Mesothelial cell of epicardium (in vitro differentiated cells): ENCODE data around the gene MEX3A. TPM values are rescaled to one million over a fixed set of nuclear protein-coding genes. Genes with fewer than 3 reads are reported as not detected.
A peak's percentile ranks its signal among the peaks of the same experiment; 100 is the strongest.

Experiments
- DNase-seq, 2 experiments: peaks; one replicate each; pipeline ENCODE4 v3.0.0; 2021; ENCODE audit warnings: low spot score in 2 of 2; ENCODE audit not compliant: unreplicated experiment in 2 of 2
- H3K27ac Mint-ChIP-seq: 2 replicates; pipeline ENCODE4 v1.8.0; 2021; ENCODE audit warnings: mixed read lengths
- H3K27me3 Mint-ChIP-seq: 2 replicates; pipeline ENCODE4 v1.8.0; 2021; ENCODE audit warnings: low read depth, mixed read lengths
- H3K36me3 Mint-ChIP-seq: 2 replicates; pipeline ENCODE4 v1.8.0; 2021; ENCODE audit warnings: mixed read lengths
- H3K4me1 Mint-ChIP-seq: 2 replicates; pipeline ENCODE4 v1.8.0; 2021; ENCODE audit warnings: mixed read lengths
- H3K4me3 Mint-ChIP-seq: 2 replicates; pipeline ENCODE4 v1.8.0; 2021; ENCODE audit warnings: mild to moderate bottlenecking, moderate library complexity, mixed read lengths
- H3K9me3 Mint-ChIP-seq: 2 replicates; pipeline ENCODE4 v1.8.0; 2021; ENCODE audit warnings: mixed read lengths
- total RNA-seq: library from RNA; stranded (reverse); gene quantifications from 3 replicates; pipeline ENCODE4 v1.2.1, GENCODE V29; 2021
- TF ChIP-seq, protein P1 (sequence below): fragments of 200-600 bp; sonication (generic); IDR thresholded peaks from one replicate; pipeline ENCODE4 v1.5.0; 2021; ENCODE audit warnings: antibody characterized with exemption; ENCODE audit not compliant: unreplicated experiment

The MEX3A gene
- total RNA-seq, 1 donor from 2014 or later = 112 TPM

DNA sequence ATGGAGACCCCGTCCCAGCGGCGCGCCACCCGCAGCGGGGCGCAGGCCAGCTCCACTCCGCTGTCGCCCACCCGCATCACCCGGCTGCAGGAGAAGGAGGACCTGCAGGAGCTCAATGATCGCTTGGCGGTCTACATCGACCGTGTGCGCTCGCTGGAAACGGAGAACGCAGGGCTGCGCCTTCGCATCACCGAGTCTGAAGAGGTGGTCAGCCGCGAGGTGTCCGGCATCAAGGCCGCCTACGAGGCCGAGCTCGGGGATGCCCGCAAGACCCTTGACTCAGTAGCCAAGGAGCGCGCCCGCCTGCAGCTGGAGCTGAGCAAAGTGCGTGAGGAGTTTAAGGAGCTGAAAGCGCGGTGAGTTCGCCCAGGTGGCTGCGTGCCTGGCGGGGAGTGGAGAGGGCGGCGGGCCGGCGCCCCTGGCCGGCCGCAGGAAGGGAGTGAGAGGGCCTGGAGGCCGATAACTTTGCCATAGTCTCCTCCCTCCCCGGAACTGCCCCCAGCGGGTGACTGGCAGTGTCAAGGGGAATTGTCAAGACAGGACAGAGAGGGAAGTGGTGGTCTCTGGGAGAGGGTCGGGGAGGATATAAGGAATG, 32.8 kb upstream of the MEX3A start:
- Mint-ChIP-seq H3K4me3 (peak overlapping the region; percentile 86), H3K27me3 (peaks cover 2% of the 10 kb centered on the region), H3K4me1 (peaks cover 46% of the 10 kb centered on the region), H3K27ac (peak overlapping the region; percentile 90), H3K9me3 (no peaks in the 10 kb centered on the region), H3K36me3 (peaks cover 4% of the 10 kb centered on the region)
- TF ChIP-seq, protein P1, sequence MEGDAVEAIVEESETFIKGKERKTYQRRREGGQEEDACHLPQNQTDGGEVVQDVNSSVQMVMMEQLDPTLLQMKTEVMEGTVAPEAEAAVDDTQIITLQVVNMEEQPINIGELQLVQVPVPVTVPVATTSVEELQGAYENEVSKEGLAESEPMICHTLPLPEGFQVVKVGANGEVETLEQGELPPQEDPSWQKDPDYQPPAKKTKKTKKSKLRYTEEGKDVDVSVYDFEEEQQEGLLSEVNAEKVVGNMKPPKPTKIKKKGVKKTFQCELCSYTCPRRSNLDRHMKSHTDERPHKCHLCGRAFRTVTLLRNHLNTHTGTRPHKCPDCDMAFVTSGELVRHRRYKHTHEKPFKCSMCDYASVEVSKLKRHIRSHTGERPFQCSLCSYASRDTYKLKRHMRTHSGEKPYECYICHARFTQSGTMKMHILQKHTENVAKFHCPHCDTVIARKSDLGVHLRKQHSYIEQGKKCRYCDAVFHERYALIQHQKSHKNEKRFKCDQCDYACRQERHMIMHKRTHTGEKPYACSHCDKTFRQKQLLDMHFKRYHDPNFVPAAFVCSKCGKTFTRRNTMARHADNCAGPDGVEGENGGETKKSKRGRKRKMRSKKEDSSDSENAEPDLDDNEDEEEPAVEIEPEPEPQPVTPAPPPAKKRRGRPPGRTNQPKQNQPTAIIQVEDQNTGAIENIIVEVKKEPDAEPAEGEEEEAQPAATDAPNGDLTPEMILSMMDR = no peak
- DNase-seq = no peak

DNA sequence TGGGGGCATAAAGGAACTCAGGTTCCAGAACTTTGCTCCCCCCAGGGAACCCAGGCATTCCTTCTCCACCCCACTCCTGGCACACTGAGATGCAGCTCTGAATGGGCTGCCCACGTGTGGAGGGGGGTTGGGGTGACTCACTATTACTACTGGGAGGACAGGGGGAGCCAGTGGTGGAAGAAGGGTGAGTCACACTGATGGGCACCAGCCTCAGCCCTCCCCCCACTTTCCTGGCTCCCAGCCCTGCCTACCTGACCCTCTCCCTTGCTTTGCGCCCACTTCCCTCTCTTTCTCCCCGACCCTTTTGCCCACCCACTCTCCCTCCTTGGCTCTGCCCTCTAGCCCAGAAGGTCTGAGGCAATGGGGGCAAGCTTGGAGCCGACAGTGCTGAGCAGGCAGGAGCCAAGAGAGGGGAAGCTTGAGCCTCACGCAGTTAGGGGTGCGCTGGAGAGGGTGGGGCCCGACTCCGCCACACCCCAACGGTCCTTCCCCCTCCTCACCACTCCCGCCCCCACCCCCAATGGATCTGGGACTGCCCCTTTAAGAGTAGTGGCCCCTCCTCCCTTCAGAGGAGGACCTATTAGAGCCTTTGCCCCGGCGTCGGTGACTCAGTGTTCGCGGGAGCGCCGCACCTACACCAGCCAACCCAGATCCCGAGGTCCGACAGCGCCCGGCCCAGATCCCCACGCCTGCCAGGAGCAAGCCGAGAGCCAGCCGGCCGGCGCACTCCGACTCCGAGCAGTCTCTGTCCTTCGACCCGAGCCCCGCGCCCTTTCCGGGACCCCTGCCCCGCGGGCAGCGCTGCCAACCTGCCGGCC, 32.0 kb upstream of the MEX3A start, which contains the start of gene LMNA:
Gene LMNA, plus strand, starts transcription at position 611 of the 818 bp plus-strand sequence. CDS start 208 bp downstream, outside the sequence.
- peaks cover 4% of the 10 kb centered on the region for H3K36me3 Mint-ChIP-seq
- H3K27ac Mint-ChIP-seq = peak within 1 kb of the TSS; percentile 90
- peaks cover 2% of the 10 kb centered on the region for H3K27me3 Mint-ChIP-seq
- H3K9me3 Mint-ChIP-seq = no peaks in the 10 kb centered on the region
- peak in 1 of 2 experiments; percentile 60 for DNase-seq
- H3K4me3 Mint-ChIP-seq = peak within 1 kb of the TSS; percentile 86
- H3K4me1 Mint-ChIP-seq = peaks cover 42% of the 10 kb centered on the region
- TF ChIP-seq, protein P1 = no peak

- Mint-ChIP-seq H3K9me3 (no peaks in the 10 kb centered on the region), H3K4me3 (peak overlapping the region; percentile 86), H3K4me1 (peaks cover 40% of the 10 kb centered on the region), H3K36me3 (peaks cover 2% of the 10 kb centered on the region), H3K27me3 (peaks cover 2% of the 10 kb centered on the region), H3K27ac (peak overlapping the region; percentile 89)
- TF ChIP-seq, protein P1 = no peak
- DNase-seq = no peak
These were observed 31.2 kb upstream of the MEX3A start for GRCh38 chr1:156113282-156113950.

DNA sequence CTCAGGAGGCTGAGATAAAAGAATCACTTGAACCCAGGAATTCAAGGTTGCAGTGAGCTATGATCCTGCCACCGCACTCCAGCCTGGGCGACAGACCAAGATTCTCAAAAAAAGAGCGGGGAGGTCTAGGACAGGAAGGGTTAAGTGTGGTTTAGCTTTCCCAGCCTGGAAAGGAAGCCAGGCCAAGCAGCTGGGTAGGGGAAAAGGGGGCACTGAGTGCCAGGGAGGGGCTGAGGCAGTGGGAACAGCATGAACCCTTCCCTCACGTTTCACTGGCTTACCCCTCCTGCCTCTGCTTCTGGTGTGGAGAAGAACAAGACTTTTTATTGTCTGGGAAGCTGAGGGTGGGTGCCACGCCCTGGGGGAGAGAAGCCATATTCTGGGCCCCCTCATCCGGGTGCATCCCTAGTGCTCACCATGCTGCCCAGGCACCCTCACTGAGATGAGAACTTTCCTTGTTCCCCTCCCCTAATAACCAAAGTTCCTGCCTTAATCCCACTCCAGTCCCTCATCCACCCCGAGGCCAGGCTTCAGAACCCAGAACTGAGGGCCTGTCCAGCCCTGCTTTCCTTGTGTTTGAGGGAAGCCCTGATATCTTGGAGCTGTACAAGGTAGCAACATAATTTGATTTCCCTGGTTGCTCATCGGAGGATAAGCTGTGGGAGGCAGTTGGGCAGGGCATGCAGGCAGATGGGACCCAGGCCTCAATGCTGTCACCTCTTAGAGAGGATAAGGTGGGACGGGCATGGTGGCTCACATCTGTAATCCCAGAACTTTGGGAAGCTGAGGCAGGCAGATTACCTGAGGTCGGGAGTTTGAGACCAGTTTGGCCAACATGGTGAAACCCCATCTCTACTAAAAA, 30.2 kb upstream of the MEX3A start:
- Mint-ChIP-seq H3K9me3 (no peaks in the 10 kb centered on the region), H3K27ac (peak overlapping the region; percentile 39), H3K36me3 (no peaks in the 10 kb centered on the region), H3K4me3 (no peak overlapping the region), H3K27me3 (peaks cover 2% of the 10 kb centered on the region), H3K4me1 (peaks cover 36% of the 10 kb centered on the region)
- TF ChIP-seq, protein P1 = no peak
- no peak for DNase-seq

DNA sequence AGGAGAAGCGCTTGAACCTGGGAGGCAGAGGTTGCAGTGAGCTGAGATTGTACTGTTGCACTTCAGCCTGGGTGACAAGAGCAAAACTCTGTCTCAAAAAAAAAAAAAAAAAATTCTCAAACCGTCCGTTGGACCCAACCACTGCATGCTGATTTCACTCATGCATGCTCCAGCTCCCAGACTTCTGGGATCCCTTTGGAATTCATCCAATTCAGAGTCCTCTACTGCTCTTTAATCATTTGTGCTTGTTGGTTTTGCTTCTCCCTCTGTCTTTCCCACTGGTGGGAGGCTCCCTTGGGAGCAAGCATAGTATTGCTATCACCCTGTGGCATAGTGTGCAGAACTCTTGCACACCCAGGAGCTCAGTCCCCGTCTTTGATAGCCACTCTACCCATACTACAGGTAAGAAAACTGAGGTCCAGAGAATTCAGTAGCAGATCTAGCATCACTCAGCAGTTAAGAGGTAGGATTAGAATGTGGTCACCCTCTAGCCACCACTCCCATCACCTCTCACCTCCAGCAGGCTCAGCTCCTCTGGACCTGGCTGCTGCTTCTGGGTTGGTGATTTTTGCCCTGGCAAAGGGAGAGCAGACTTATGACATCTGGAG, 29.2 kb upstream of the MEX3A start:
- peak overlapping the region; percentile 47 for H3K27ac Mint-ChIP-seq
- no peak overlapping the region for H3K4me3 Mint-ChIP-seq
- H3K4me1 Mint-ChIP-seq = peaks cover 42% of the 10 kb centered on the region
- H3K9me3 Mint-ChIP-seq = no peaks in the 10 kb centered on the region
- DNase-seq = no peak
- TF ChIP-seq, protein P1 = no peak
- peaks cover 2% of the 10 kb centered on the region for H3K27me3 Mint-ChIP-seq
- H3K36me3 Mint-ChIP-seq = no peaks in the 10 kb centered on the region
